Measurements from ENCODE around the gene C3orf22. TPM values are rescaled to one million over a fixed set of nuclear protein-coding genes. Genes with fewer than 3 reads are reported as not detected.

The C3orf22 gene
- total and polyA plus RNA-seq, 7 donors = 0.12 TPM; not detected in 6

GRCh38 chr3:126557761-126558160 lies 971 bp downstream of the C3orf22 start:
- no peak for ATAC-seq
- no peak for DNase-seq
- 69 to 82% (median 82%) methylated on average over 6 of the region's 6 CpGs for WGBS, 3 donors
- H3K9me3 ChIP-seq = peaks cover 4% of the 10 kb centered on the region
- H3K36me3 ChIP-seq (ENCODE audit: insufficient read depth in 1 of 2, low read depth in 1 of 2) = no peaks in the 10 kb centered on the region
- no peak overlapping the region for H3K4me3 ChIP-seq
- no peak overlapping the region for H3K27ac ChIP-seq
- H3K27me3 ChIP-seq (ENCODE audit: insufficient read depth in 3 of 3, low read length in 2 of 3) = no peaks in the 10 kb centered on the region
- no peak for TF ChIP-seq CTCF (IDR thresholded peaks at IDR 0.05)
- H3K4me1 ChIP-seq = no peaks in the 10 kb centered on the region
- intact Hi-C loops (cut with DNase I) = no loop called here

- 83 to 91% (median 85%) methylated on average over 11 of the region's 11 CpGs for whole genome bisulfite sequencing, 3 donors
- ATAC-seq = no peak
- H3K27ac ChIP-seq = no peak overlapping the region
- H3K4me3 ChIP-seq = no peak overlapping the region
- H3K36me3 ChIP-seq (ENCODE audit: insufficient read depth in 1 of 2, low read depth in 1 of 2) = no peaks in the 10 kb centered on the region
- TF ChIP-seq CTCF (IDR thresholded peaks at IDR 0.05) = no peak
- intact Hi-C loops (cut with DNase I) = no loop called here
- H3K4me1 ChIP-seq = no peaks in the 10 kb centered on the region
- DNase-seq = peak in 1 of 2 donors; percentile 42
- H3K27me3 ChIP-seq (ENCODE audit: insufficient read depth in 3 of 3, low read length in 2 of 3) = no peaks in the 10 kb centered on the region
- H3K9me3 ChIP-seq = no peaks in the 10 kb centered on the region
Measured at GRCh38 chr3:126557415-126557745, 1.4 kb downstream of the C3orf22 start.

GRCh38 chr3:126556637-126557414 lies 1.9 kb downstream of the C3orf22 start:
- no peaks in the 10 kb centered on the region for H3K36me3 ChIP-seq (ENCODE audit: insufficient read depth in 1 of 2, low read depth in 1 of 2)
- H3K27me3 ChIP-seq (ENCODE audit: insufficient read depth in 3 of 3, low read length in 2 of 3) = no peaks in the 10 kb centered on the region
- no peak overlapping the region for H3K27ac ChIP-seq
- ATAC-seq (no peak), DNase-seq (peak in 1 of 2 donors; percentile 32)
- WGBS, 3 donors = 82 to 91% (median 84%) methylated on average over 8 of the region's 8 CpGs
- TF ChIP-seq CTCF (IDR thresholded peaks at IDR 0.05) = no peak
- no peak overlapping the region for H3K4me3 ChIP-seq
- H3K4me1 ChIP-seq = no peaks in the 10 kb centered on the region
- intact Hi-C loops (cut with DNase I) = no loop called here
- no peaks in the 10 kb centered on the region for H3K9me3 ChIP-seq

- intact Hi-C loops (cut with DNase I) = no loop called here
- WGBS, 3 donors = 78 to 82% (median 82%) methylated on average over 9 to 10 of the region's 10 CpGs
- Histone ChIP-seq H3K36me3 (ENCODE audit: insufficient read depth in 1 of 2, low read depth in 1 of 2) (no peaks in the 10 kb centered on the region), H3K27me3 (ENCODE audit: insufficient read depth in 3 of 3, low read length in 2 of 3) (no peaks in the 10 kb centered on the region), H3K9me3 (no peaks in the 10 kb centered on the region), H3K4me1 (no peaks in the 10 kb centered on the region), H3K27ac (no peak overlapping the region), H3K4me3 (no peak overlapping the region)
- DNase-seq (peak in 1 of 2 donors; percentile 36), ATAC-seq (no peak)
- TF ChIP-seq CTCF (IDR thresholded peaks at IDR 0.05) = no peak
Measured at GRCh38 chr3:126555795-126556636, 2.7 kb downstream of the C3orf22 start.

Data from psoas muscle (tissue), 8 donors.